CD4-positive, CD25-positive, alpha-beta regulatory T cell (primary cell): Measurements from ENCODE around the gene RNF225. TPM values are rescaled to one million over a fixed set of nuclear protein-coding genes. Genes with fewer than 3 reads are reported as not detected.
A peak's percentile ranks its signal among the peaks of the same experiment; 100 is the strongest.

Experiments used
- ATAC-seq, 2 donors: fragments of 150-1000 bp; cut with Tn5 transposase; one replicate each; pipeline ENCODE4 v1.10.0; 2021; ENCODE audit warnings: low read depth in 2 of 2, moderate number of reproducible peaks in 2 of 2, moderate library complexity in 1 of 2
- DNase-seq, 3 donors: peaks; one replicate each; pipeline versions ENCODE4 v3.0.0 to v3.0.0-alpha.2; 2012 to 2022; ENCODE audit warnings: mixed read lengths in 1 of 3
- H3K27ac ChIP-seq: one replicate; pipeline ENCODE4 v1.7.0; 2013; ENCODE audit warnings: mild to moderate bottlenecking, low read length; ENCODE audit not compliant: insufficient read depth, poor library complexity, severe bottlenecking
- H3K27me3 ChIP-seq: one replicate; pipeline ENCODE4 v1.7.0; 2013; ENCODE audit warnings: low read length; ENCODE audit not compliant: control insufficient read depth, insufficient read depth
- H3K36me3 ChIP-seq: one replicate; pipeline ENCODE4 v1.7.0; 2013; ENCODE audit warnings: mild to moderate bottlenecking, low read length, moderate library complexity; ENCODE audit not compliant: control insufficient read depth, insufficient read depth
- H3K4me1 ChIP-seq: 2 replicates; pipeline ENCODE4 v1.7.0; 2013; ENCODE audit warnings: mild to moderate bottlenecking, low read length; ENCODE audit not compliant: insufficient read depth, control insufficient read depth, poor library complexity, severe bottlenecking
- H3K4me3 ChIP-seq: one replicate; pipeline ENCODE4 v1.7.0; 2013; ENCODE audit warnings: low read depth, mild to moderate bottlenecking, low read length, moderate library complexity
- H3K9me3 ChIP-seq, 2 experiments: 1 replicate in 1 of 2; 2 replicates in 1 of 2; pipeline ENCODE4 v1.7.0; 2013; ENCODE audit warnings: low read length in 2 of 2, mild to moderate bottlenecking in 1 of 2, moderate library complexity in 1 of 2; ENCODE audit not compliant: control insufficient read depth in 2 of 2
- H3K27ac Mint-ChIP-seq, 3 donors: one replicate each; pipeline ENCODE4 v1.8.0; 2020 to 2022; ENCODE audit warnings: mild to moderate bottlenecking in 3 of 3, mixed read lengths in 3 of 3, moderate library complexity in 2 of 3
- H3K27me3 Mint-ChIP-seq: one replicate; pipeline ENCODE4 v1.8.0; 2022; ENCODE audit warnings: mild to moderate bottlenecking, mixed read lengths
- H3K36me3 Mint-ChIP-seq: one replicate; pipeline ENCODE4 v1.8.0; 2020; ENCODE audit warnings: mixed read lengths
- H3K4me1 Mint-ChIP-seq, 4 donors: one replicate each; pipeline ENCODE4 v1.8.0; 2020 to 2022; ENCODE audit warnings: mixed read lengths in 4 of 4, mild to moderate bottlenecking in 1 of 4
- H3K4me3 Mint-ChIP-seq, 4 donors: one replicate each; pipeline ENCODE4 v1.8.0; 2020 to 2022; ENCODE audit warnings: mild to moderate bottlenecking in 4 of 4, mixed read lengths in 4 of 4, moderate library complexity in 3 of 4
- H3K9me3 Mint-ChIP-seq, 7 donors: one replicate each; pipeline ENCODE4 v1.8.0; 2020 to 2022; ENCODE audit warnings: mixed read lengths in 7 of 7, mild to moderate bottlenecking in 3 of 7, moderate library complexity in 2 of 7
- polyA plus RNA-seq, 4 donors: library from polyadenylated mRNA; unstranded; fragments of 300-500 nt; fragmentation: Illumina TruSeq; gene quantifications; one replicate each; pipeline ENCODE4 v1.2.3, GENCODE V29; 2021
- total RNA-seq: library from RNA; stranded (reverse); gene quantifications from one replicate; pipeline ENCODE4 v1.2.3, GENCODE V29; 2022

RNF225 gene
- total and polyA plus RNA-seq, 5 donors from 2014 or later: 0.39 TPM; not detected in 4

GRCh38 chr19:58386576-58387337, 8.7 kb upstream of the RNF225 start, which contains the start of gene RPS5:
Gene RPS5 (plus strand): TSS chr19:58387269. CDS start chr19:58388138, 869 bp downstream.
- peaks cover 13% of the 10 kb centered on the region for H3K36me3 ChIP-seq
- peaks cover 38% of the 10 kb centered on the region for H3K4me1 ChIP-seq
- no peaks in the 10 kb centered on the region for H3K27me3 ChIP-seq
- H3K4me3 ChIP-seq: peak within 1 kb of the TSS; percentile 89
- H3K27ac ChIP-seq: peak within 1 kb of the TSS; percentile 96
- H3K9me3 Mint-ChIP-seq: peaks cover 0 to 1% (median 0%) of the 10 kb centered on the region in 7 donors
- peaks cover 12% of the 10 kb centered on the region for H3K36me3 Mint-ChIP-seq
- no peaks in the 10 kb centered on the region for H3K9me3 ChIP-seq
- peaks cover 13 to 60% (median 31%) of the 10 kb centered on the region in 4 donors for H3K4me1 Mint-ChIP-seq
- H3K4me3 Mint-ChIP-seq: peak within 1 kb of the TSS; percentile 95 to 97 (median 96)
- H3K27me3 Mint-ChIP-seq: no peaks in the 10 kb centered on the region
- ATAC-seq: peak; percentile 92 to 95
- DNase-seq: peak; percentile 94 to 99 (median 98)
- H3K27ac Mint-ChIP-seq: peak within 1 kb of the TSS; percentile 94 to 99 (median 98)

GRCh38 chr19:58387338-58388174, 7.9 kb upstream of the RNF225 start:
- Histone ChIP-seq H3K4me1 (peaks cover 32% of the 10 kb centered on the region), H3K4me3 (peak overlapping the region; percentile 89), H3K27me3 (no peaks in the 10 kb centered on the region), H3K9me3 (no peaks in the 10 kb centered on the region), H3K36me3 (peaks cover 19% of the 10 kb centered on the region), H3K27ac (peak overlapping the region; percentile 96)
- Mint-ChIP-seq H3K27ac (peak overlapping the region; percentile 94 to 99 (median 98)), H3K36me3 (peaks cover 12% of the 10 kb centered on the region), H3K4me3 (peak overlapping the region; percentile 95 to 97 (median 96)), H3K9me3 (peaks cover 0 to 1% (median 0%) of the 10 kb centered on the region in 7 donors), H3K4me1 (peaks cover 13 to 54% (median 30%) of the 10 kb centered on the region in 4 donors), H3K27me3 (no peaks in the 10 kb centered on the region)
- no peak for DNase-seq
- ATAC-seq: no peak

GRCh38 chr19:58388175-58388526, 7.3 kb upstream of the RNF225 start:
- H3K9me3 Mint-ChIP-seq: peaks cover 0 to 1% (median 0%) of the 10 kb centered on the region in 7 donors
- Histone ChIP-seq H3K27ac (peak overlapping the region; percentile 96), H3K4me3 (peak overlapping the region; percentile 89), H3K36me3 (peaks cover 24% of the 10 kb centered on the region), H3K9me3 (no peaks in the 10 kb centered on the region), H3K27me3 (no peaks in the 10 kb centered on the region), H3K4me1 (peaks cover 32% of the 10 kb centered on the region)
- H3K27ac Mint-ChIP-seq: peak overlapping the region in 2 of 3 donors; percentile 94
- H3K4me1 Mint-ChIP-seq: peaks cover 13 to 52% (median 30%) of the 10 kb centered on the region in 4 donors
- peaks cover 12% of the 10 kb centered on the region for H3K36me3 Mint-ChIP-seq
- no peaks in the 10 kb centered on the region for H3K27me3 Mint-ChIP-seq
- no peak for ATAC-seq
- no peak for DNase-seq
- H3K4me3 Mint-ChIP-seq: peak overlapping the region; percentile 95 to 97 (median 96)

GRCh38 chr19:58392945-58393724, 2.3 kb upstream of the RNF225 start:
- Mint-ChIP-seq H3K4me1 (peaks cover 7 to 32% (median 15%) of the 10 kb centered on the region in 4 donors), H3K4me3 (peak overlapping the region in 2 of 4 donors; percentile 44 to 68), H3K27ac (no peak overlapping the region), H3K27me3 (peaks cover 8% of the 10 kb centered on the region), H3K36me3 (peaks cover 27% of the 10 kb centered on the region), H3K9me3 (no peaks in the 10 kb centered on the region)
- no peak overlapping the region for H3K4me3 ChIP-seq
- DNase-seq (no peak), ATAC-seq (no peak)
- no peaks in the 10 kb centered on the region for H3K27me3 ChIP-seq
- no peak overlapping the region for H3K27ac ChIP-seq
- H3K4me1 ChIP-seq: peaks cover 9% of the 10 kb centered on the region
- peaks cover 44% of the 10 kb centered on the region for H3K36me3 ChIP-seq
- H3K9me3 ChIP-seq: no peaks in the 10 kb centered on the region

- Mint-ChIP-seq H3K4me3 (peak overlapping the region in 1 of 4 donors; percentile 68), H3K27ac (no peak overlapping the region), H3K9me3 (no peaks in the 10 kb centered on the region), H3K27me3 (peaks cover 8% of the 10 kb centered on the region), H3K36me3 (peaks cover 27% of the 10 kb centered on the region), H3K4me1 (peaks cover 7 to 26% (median 13%) of the 10 kb centered on the region in 4 donors)
- no peaks in the 10 kb centered on the region for H3K27me3 ChIP-seq
- peaks cover 5% of the 10 kb centered on the region for H3K4me1 ChIP-seq
- DNase-seq (no peak), ATAC-seq (no peak)
- no peak overlapping the region for H3K4me3 ChIP-seq
- no peaks in the 10 kb centered on the region for H3K9me3 ChIP-seq
- no peak overlapping the region for H3K27ac ChIP-seq
- peaks cover 44% of the 10 kb centered on the region for H3K36me3 ChIP-seq
These were observed 1.8 kb upstream of the RNF225 start for GRCh38 chr19:58393725-58394033.

GRCh38 chr19:58394821-58395219, 636 bp upstream of the RNF225 start:
- peaks cover 0 to 23% (median 7%) of the 10 kb centered on the region in 4 donors for H3K4me1 Mint-ChIP-seq
- Histone ChIP-seq H3K9me3 (no peaks in the 10 kb centered on the region), H3K36me3 (peaks cover 36% of the 10 kb centered on the region), H3K4me1 (no peaks in the 10 kb centered on the region), H3K27me3 (no peaks in the 10 kb centered on the region), H3K27ac (no peak overlapping the region), H3K4me3 (no peak overlapping the region)
- no peaks in the 10 kb centered on the region for H3K9me3 Mint-ChIP-seq
- H3K27me3 Mint-ChIP-seq: peaks cover 13% of the 10 kb centered on the region
- ATAC-seq (no peak), DNase-seq (no peak)
- peaks cover 20% of the 10 kb centered on the region for H3K36me3 Mint-ChIP-seq
- peak overlapping the region in 1 of 4 donors; percentile 61 for H3K4me3 Mint-ChIP-seq
- H3K27ac Mint-ChIP-seq: no peak overlapping the region

- Mint-ChIP-seq H3K36me3 (peaks cover 15% of the 10 kb centered on the region), H3K27ac (no peak overlapping the region), H3K4me3 (peak overlapping the region in 1 of 4 donors; percentile 47), H3K27me3 (peaks cover 15% of the 10 kb centered on the region), H3K9me3 (no peaks in the 10 kb centered on the region), H3K4me1 (peaks cover 0 to 23% (median 5%) of the 10 kb centered on the region in 4 donors)
- no peak overlapping the region for H3K27ac ChIP-seq
- DNase-seq (no peak), ATAC-seq (no peak)
- no peak overlapping the region for H3K4me3 ChIP-seq
- H3K4me1 ChIP-seq: peaks cover 7% of the 10 kb centered on the region
- no peaks in the 10 kb centered on the region for H3K27me3 ChIP-seq
- peaks cover 31% of the 10 kb centered on the region for H3K36me3 ChIP-seq
- no peaks in the 10 kb centered on the region for H3K9me3 ChIP-seq
These were observed 647 bp downstream of the RNF225 start for GRCh38 chr19:58395979-58396627.
